Thyroid gland (tissue), 4 donors: ENCODE measurements around the gene FAM241A. TPM values are rescaled to one million over a fixed set of nuclear protein-coding genes. Genes with fewer than 3 reads are reported as not detected.
"Not testable (repeated sequence)": the region's sequence is repeated elsewhere in the genome, so short reads cannot be mapped to it uniquely, and the experiment has no call there.

Source experiments
- DNase-seq, 2 donors: peaks; one replicate each; pipeline ENCODE4 v3.0.0-alpha.2; 2019
- H3K27ac ChIP-seq, 3 donors: fragments of 200-600 bp; sonication (generic); 1 replicate in 2 of 3; 2 replicates in 1 of 3; pipeline ENCODE4 v1.5.1; 2016 to 2019; ENCODE audit warnings: mild to moderate bottlenecking in 1 of 3, moderate library complexity in 1 of 3
- H3K27me3 ChIP-seq: fragments of 200-600 bp; sonication (generic); one replicate; pipeline ENCODE4 v1.5.1; 2019
- H3K36me3 ChIP-seq, 2 donors: fragments of 200-600 bp; sonication (generic); one replicate each; pipeline ENCODE4 v1.5.1; 2016 to 2019
- H3K4me1 ChIP-seq, 2 donors: fragments of 200-600 bp; sonication (generic); one replicate each; pipeline ENCODE4 v1.5.1; 2017 to 2019
- H3K4me3 ChIP-seq, 3 donors: fragments of 200-600 bp; sonication (generic); replicated peaks in 1 of 3; 1 replicate in 2 of 3; 2 replicates in 1 of 3; pipeline ENCODE4 v1.5.1; 2016; ENCODE audit warnings: mild to moderate bottlenecking in 1 of 3
- H3K9me3 ChIP-seq: fragments of 200-600 bp; sonication (generic); one replicate; pipeline ENCODE4 v1.5.1; 2017
- POLR2A ChIP-seq, 2 donors: fragments of 450-650 bp; IDR thresholded peaks; one replicate each; pipeline ENCODE4 v1.6.1; 2017; ENCODE audit warnings: antibody characterized with exemption in 2 of 2, mild to moderate bottlenecking in 2 of 2, moderate library complexity in 1 of 2
- WGBS, 2 donors: methylation state at CpG; one replicate each; pipeline ENCODE4 v1.1.5; 2017; 5-methylcytosine and 5-hydroxymethylcytosine counted together
- intact Hi-C: fragments of 100-400 bp; cut with DNase I; formaldehyde crosslinking; loops from one replicate; pipeline ENCODE4 v1.15.1; 2023
- total RNA-seq, 4 donors: library from RNA; depleted of rRNA; stranded (reverse); fragments of >200 nt; gene quantifications; one replicate each; pipeline ENCODE4 v1.2.3, GENCODE V29; 2016
- TF ChIP-seq, protein P1 (sequence below), 6 experiments: fragments of 200-600 bp in 3 of 6; fragments of 450-650 bp in 3 of 6; sonication (generic) in 3 of 6; IDR thresholded peaks; one replicate each; pipeline ENCODE4 v1.5.1; 2016 to 2019; ENCODE audit warnings: antibody characterized with exemption in 6 of 6, mild to moderate bottlenecking in 2 of 6, inconsistent platforms in 1 of 6, moderate library complexity in 1 of 6

FAM241A gene
- total RNA-seq, 4 donors from 2014 or later, result 3.4 to 9.9 (median 5.8) TPM

DNA sequence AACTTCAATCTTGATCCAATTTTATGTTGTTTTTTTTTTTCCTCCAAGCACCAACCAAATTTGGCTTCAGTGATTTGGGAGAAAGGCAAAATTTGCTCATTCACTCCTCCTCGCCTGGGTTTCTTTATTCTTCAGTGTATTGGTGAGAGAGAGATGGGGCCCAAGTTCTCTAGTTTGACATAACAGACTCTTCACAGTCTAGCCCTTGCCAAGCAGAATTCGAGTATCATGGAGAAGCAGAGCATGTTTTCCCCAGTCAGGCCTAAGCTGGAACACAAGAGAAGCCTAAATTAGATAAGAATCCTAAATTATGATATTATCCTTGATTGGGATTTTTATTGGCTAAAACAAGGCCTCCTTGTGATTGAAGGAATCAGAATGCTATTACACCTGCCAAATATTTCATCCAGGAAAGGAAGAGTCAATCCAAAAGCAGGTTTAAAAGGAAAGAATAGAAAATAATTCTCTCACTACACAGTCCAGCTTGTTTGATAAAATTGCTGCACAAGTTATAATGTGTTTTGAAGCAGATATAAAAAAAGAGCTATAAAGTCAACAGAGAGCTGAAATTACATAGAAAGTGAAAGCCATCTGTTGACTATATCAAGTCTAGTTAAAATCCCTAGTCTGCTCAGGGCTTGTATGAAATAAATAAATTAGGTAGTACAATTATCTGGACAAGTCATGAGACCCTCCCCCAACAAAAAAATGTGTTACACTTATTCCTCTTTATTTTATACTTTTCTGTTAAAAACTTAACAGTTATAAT, 39.9 kb upstream of the FAM241A start:
- Histone ChIP-seq H3K27ac (peak overlapping the region in 2 of 3 donors; percentile 30 to 48), H3K9me3 (no peaks in the 10 kb centered on the region), H3K4me1 (peaks cover 11 to 14% of the 10 kb centered on the region in 2 donors), H3K4me3 (no peak overlapping the region), H3K27me3 (no peaks in the 10 kb centered on the region), H3K36me3 (no peaks in the 10 kb centered on the region)
- intact Hi-C loops, result no loop called here
- TF ChIP-seq POLR2A (IDR thresholded peaks at IDR 0.05), result no peak
- TF ChIP-seq, protein P1, sequence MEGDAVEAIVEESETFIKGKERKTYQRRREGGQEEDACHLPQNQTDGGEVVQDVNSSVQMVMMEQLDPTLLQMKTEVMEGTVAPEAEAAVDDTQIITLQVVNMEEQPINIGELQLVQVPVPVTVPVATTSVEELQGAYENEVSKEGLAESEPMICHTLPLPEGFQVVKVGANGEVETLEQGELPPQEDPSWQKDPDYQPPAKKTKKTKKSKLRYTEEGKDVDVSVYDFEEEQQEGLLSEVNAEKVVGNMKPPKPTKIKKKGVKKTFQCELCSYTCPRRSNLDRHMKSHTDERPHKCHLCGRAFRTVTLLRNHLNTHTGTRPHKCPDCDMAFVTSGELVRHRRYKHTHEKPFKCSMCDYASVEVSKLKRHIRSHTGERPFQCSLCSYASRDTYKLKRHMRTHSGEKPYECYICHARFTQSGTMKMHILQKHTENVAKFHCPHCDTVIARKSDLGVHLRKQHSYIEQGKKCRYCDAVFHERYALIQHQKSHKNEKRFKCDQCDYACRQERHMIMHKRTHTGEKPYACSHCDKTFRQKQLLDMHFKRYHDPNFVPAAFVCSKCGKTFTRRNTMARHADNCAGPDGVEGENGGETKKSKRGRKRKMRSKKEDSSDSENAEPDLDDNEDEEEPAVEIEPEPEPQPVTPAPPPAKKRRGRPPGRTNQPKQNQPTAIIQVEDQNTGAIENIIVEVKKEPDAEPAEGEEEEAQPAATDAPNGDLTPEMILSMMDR (IDR thresholded peaks at IDR 0.05), result no peak
- DNase-seq, result no peak
- WGBS, 2 donors, result 41 to 48% methylated on average over 2 of the region's 2 CpGs

DNA sequence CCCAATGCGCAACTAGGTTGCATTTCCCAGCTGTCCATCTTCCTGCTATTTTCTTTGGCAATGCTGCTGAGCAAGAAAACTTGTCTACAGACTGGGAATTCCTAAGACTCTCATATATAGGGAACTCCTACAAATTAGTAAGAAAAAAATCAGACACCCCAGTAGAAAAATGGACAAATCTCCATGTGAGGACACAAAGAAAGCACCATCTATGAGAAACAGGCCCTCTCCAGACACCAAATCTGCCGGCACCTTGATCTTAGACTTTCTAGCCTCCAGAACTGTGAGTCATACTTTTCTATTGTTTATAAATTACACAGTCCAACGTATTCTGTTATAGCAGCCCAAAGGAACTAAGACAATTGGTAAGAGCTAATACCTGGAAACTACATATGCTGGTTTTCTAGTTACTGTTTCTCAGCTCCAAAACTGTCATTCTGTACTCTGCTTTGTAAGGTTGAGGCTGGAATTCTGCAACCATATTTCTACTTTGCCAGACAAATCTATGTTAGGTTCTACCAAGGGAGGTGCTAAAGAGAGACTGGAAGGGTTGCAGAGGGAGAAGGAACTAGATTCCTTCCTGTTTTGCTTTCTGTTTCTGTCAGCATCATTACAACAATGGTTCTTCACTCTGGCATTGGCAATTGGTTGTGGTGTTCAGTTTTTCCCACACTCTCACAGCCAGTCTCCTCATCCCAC, 35.7 kb upstream of the FAM241A start:
- no peak overlapping the region for H3K4me3 ChIP-seq
- H3K36me3 ChIP-seq, result no peaks in the 10 kb centered on the region
- intact Hi-C loops, result no loop called here
- no peak for TF ChIP-seq POLR2A (IDR thresholded peaks at IDR 0.05)
- TF ChIP-seq, protein P1 (IDR thresholded peaks at IDR 0.05), result no peak
- H3K27me3 ChIP-seq, result no peaks in the 10 kb centered on the region
- no peak for DNase-seq
- no peaks in the 10 kb centered on the region for H3K9me3 ChIP-seq
- H3K4me1 ChIP-seq, result peaks cover 11 to 16% of the 10 kb centered on the region in 2 donors
- peak overlapping the region in 1 of 3 donors; percentile 3 for H3K27ac ChIP-seq
- 59 to 73% methylated on average over 3 of the region's 3 CpGs for WGBS, 2 donors

DNA sequence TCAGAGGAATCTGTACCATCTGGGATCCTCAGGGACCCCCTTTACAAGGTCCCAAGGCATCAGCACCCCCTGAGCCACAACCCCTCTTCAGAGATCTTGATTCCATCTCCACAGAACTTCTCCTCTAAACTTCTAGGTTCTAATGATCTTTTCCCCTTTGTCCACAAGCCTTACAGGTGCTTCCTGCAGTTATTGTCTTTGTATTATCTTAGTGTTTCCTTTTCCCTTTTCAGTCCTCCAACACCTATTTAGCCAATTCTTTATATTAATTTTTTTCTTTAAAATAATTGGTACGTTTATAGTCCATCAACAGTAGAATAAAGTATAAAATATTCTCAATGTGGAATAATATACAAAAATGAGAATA, 35.2 kb upstream of the FAM241A start:
- peak overlapping the region in 1 of 3 donors; percentile 3 for H3K27ac ChIP-seq
- 78 to 80% methylated on average over 1 of the region's 1 CpG for WGBS, 2 donors
- DNase-seq, result no peak
- H3K36me3 ChIP-seq, result no peaks in the 10 kb centered on the region
- no peaks in the 10 kb centered on the region for H3K9me3 ChIP-seq
- TF ChIP-seq, protein P1 (IDR thresholded peaks at IDR 0.05), result no peak
- TF ChIP-seq POLR2A (IDR thresholded peaks at IDR 0.05), result no peak
- no peaks in the 10 kb centered on the region for H3K27me3 ChIP-seq
- no peak overlapping the region for H3K4me3 ChIP-seq
- peaks cover 11 to 16% of the 10 kb centered on the region in 2 donors for H3K4me1 ChIP-seq
- intact Hi-C loops, result no loop called here

DNA sequence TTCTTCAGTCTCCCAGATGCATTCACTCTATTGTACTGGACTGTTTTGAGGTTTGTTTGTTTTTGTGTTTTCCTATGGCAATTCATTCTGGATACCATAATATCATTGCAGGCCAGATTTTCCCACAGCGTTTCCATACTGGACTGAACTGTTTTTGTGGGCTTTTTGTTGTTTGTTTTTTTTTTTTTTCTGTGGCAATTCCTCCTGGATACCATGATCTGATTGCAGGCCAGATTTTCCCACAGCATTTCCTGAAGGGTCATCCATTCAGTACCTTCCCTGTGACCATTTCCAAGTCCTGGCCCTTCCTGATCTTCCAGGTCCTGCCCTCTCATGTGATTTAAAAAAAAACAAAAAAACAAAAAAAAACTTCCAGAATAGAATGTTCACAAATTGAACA, 33.9 kb upstream of the FAM241A start:
- Histone ChIP-seq H3K27ac (no peak overlapping the region), H3K27me3 (no peaks in the 10 kb centered on the region), H3K9me3 (no peaks in the 10 kb centered on the region), H3K36me3 (no peaks in the 10 kb centered on the region), H3K4me1 (peaks cover under 1 to 5% of the 10 kb centered on the region in 2 donors), H3K4me3 (no peak overlapping the region)
- intact Hi-C loops, result no loop called here
- WGBS, 2 donors, result 71 to 77% methylated on average over 1 of the region's 1 CpG
- TF ChIP-seq POLR2A (IDR thresholded peaks at IDR 0.05), result no peak
- TF ChIP-seq, protein P1 (IDR thresholded peaks at IDR 0.05), result no peak
- no peak for DNase-seq

DNA sequence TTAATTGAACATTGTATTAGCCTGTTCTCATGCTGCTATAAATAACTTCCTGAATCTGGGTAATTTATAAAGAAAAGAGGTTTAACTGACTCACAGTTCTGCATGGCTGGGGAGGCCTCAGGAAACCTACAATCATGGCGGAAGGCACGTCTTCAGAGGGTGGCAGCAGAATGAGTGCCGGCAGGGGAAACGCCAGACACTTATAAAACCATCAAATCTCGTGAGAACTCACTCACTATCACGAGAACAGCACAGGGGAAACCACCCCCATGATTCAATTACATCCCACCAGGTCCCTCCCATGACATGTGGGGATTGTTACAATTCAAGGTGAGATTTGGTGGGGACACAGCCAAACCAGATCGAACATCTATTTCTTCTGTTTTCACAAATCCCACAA, 33.2 kb upstream of the FAM241A start:
- WGBS, 2 donors, result 87 to 90% methylated on average over 7 of the region's 7 CpGs

More for the DNA sequence above, 33.2 kb upstream of the FAM241A start:
- H3K9me3 ChIP-seq, H3K4me1 ChIP-seq, H3K4me3 ChIP-seq, H3K27me3 ChIP-seq, intact Hi-C loops, DNase-seq, H3K27ac ChIP-seq, H3K36me3 ChIP-seq: not testable (repeated sequence)
